GM12874 (cell line): ENCODE measurements around the gene GDNF.

ENCODE experiments used
- CTCF ChIP-seq: IDR thresholded peaks from 2 replicates; pipeline ENCODE4 v1.5.1; 2011; ENCODE audit warnings: low read depth, mild to moderate bottlenecking, control low read depth, low read length, moderate library complexity; ENCODE audit not compliant: insufficient read depth

Gene GDNF

GRCh38 chr5:37831821-37832534 lies 7.9 kb downstream of the GDNF start:
- TF ChIP-seq CTCF, result no peak

GRCh38 chr5:37830348-37830747 lies 9.5 kb downstream of the GDNF start:
- TF ChIP-seq CTCF, result no peak

GRCh38 chr5:37825334-37825915 lies 14.4 kb downstream of the GDNF start:
- TF ChIP-seq CTCF, result no peak

- no peak for TF ChIP-seq CTCF
These were observed 16.2 kb downstream of the GDNF start for GRCh38 chr5:37823433-37824152.

GRCh38 chr5:37816883-37817282 lies 23.0 kb downstream of the GDNF start:
- TF ChIP-seq CTCF, result no peak

GRCh38 chr5:37816331-37816730 lies 23.5 kb downstream of the GDNF start:
- TF ChIP-seq CTCF, result no peak

GRCh38 chr5:37815913-37816312 lies 23.9 kb downstream of the GDNF start:
- TF ChIP-seq CTCF, result no peak
